GM21825 (cell line): ENCODE measurements around the gene ZNF212.
A peak's percentile ranks its signal among the peaks of the same experiment; 100 is the strongest.

Source experiments
- ATAC-seq: cut with Tn5 transposase; IDR thresholded peaks from one replicate; pipeline ENCODE4 v1.9.1; 2021; ENCODE audit warnings: mild to moderate bottlenecking, moderate library complexity; ENCODE audit not compliant: unreplicated experiment

ZNF212 gene

GRCh38 chr7:149284343-149284742 is 44.9 kb downstream of the ZNF212 start:
- ATAC-seq: no peak

- peak; percentile 98 for ATAC-seq
These were observed 45.6 kb downstream of the ZNF212 start for GRCh38 chr7:149284850-149285585.

GRCh38 chr7:149285603-149286002 is 46.2 kb downstream of the ZNF212 start:
- ATAC-seq: no peak

- no peak for ATAC-seq
These were observed 47.5 kb downstream of the ZNF212 start for GRCh38 chr7:149286811-149287400.

GRCh38 chr7:149287622-149288021 is 48.2 kb downstream of the ZNF212 start:
- no peak for ATAC-seq

GRCh38 chr7:149289262-149289661 is 49.8 kb downstream of the ZNF212 start:
- ATAC-seq: no peak

- ATAC-seq: no peak
These were observed 50.4 kb downstream of the ZNF212 start for GRCh38 chr7:149289856-149290255.

- no peak for ATAC-seq
These were observed 51.8 kb downstream of the ZNF212 start for GRCh38 chr7:149291036-149291780.

- no peak for ATAC-seq
These were observed 52.5 kb downstream of the ZNF212 start for GRCh38 chr7:149291781-149292461.

- ATAC-seq: no peak
These were observed 53.0 kb downstream of the ZNF212 start for GRCh38 chr7:149292462-149292823.

- no peak for ATAC-seq
These were observed 53.9 kb downstream of the ZNF212 start for GRCh38 chr7:149293338-149293737.

GRCh38 chr7:149293946-149294633 is 54.6 kb downstream of the ZNF212 start:
- ATAC-seq: no peak

GRCh38 chr7:149294634-149295480 is 55.4 kb downstream of the ZNF212 start:
- no peak for ATAC-seq

- no peak for ATAC-seq
These were observed 56.0 kb downstream of the ZNF212 start for GRCh38 chr7:149295481-149295850.

- no peak for ATAC-seq
These were observed 56.9 kb downstream of the ZNF212 start for GRCh38 chr7:149296368-149296767.

- no peak for ATAC-seq
These were observed 57.7 kb downstream of the ZNF212 start for GRCh38 chr7:149297034-149297755.

GRCh38 chr7:149300620-149301285 is 61.3 kb downstream of the ZNF212 start:
- no peak for ATAC-seq

- no peak for ATAC-seq
These were observed 62.8 kb downstream of the ZNF212 start for GRCh38 chr7:149302222-149302621.

- ATAC-seq: no peak
These were observed 63.4 kb downstream of the ZNF212 start for GRCh38 chr7:149302865-149303264.
